Panc1 (cell line): ENCODE results near the gene ARHGEF25. TPM values are rescaled to one million over a fixed set of nuclear protein-coding genes. Genes with fewer than 3 reads are reported as not detected.

Experiments
- ATAC-seq: fragments of 200-7000 bp; cut with Tn5 transposase; 2 replicates; pipeline ENCODE4 v1.9.1; 2020; ENCODE audit warnings: mild to moderate bottlenecking, moderate library complexity
- BruUV-seq: library from RNA; stranded (reverse); fragments of 400-500 nt; replicated peaks from 2 replicates; lab custom pipeline; 2021; lab: Mats Ljungman, UMichigan
- CTCF ChIA-PET: fragments of 300-600 bp; sonication (Branson Sonifier 250); formaldehyde crosslinking; loops from one replicate; lab custom pipeline; 2022; ENCODE audit warnings: antibody characterized with exemption; lab: Charles Lee
- POLR2A ChIA-PET: fragments of 300-600 bp; sonication (Branson Sonifier 250); formaldehyde crosslinking; loops from one replicate; lab custom pipeline; 2022; ENCODE audit warnings: antibody characterized with exemption; lab: Charles Lee
- DNase-seq: peaks from one replicate; pipeline ENCODE4 v3.0.0-alpha.2; 2010; ENCODE audit warnings: low read depth, low spot score
- H3K27ac ChIP-seq: 2 replicates; pipeline ENCODE4 v1.5.1; 2011; ENCODE audit warnings: mild to moderate bottlenecking, low read length, inconsistent platforms
- H3K27me3 ChIP-seq: fragments of 200-500 bp; sonication (Bioruptor generic); 2 replicates; pipeline ENCODE4 v1.6.0; 2014; ENCODE audit warnings: low read length, inconsistent platforms; ENCODE audit not compliant: control insufficient read depth, insufficient read depth
- H3K36me3 ChIP-seq: fragments of 200-500 bp; sonication (Bioruptor generic); 2 replicates; pipeline ENCODE4 v1.5.1; 2014; ENCODE audit warnings: inconsistent platforms, mild to moderate bottlenecking, low read length, moderate library complexity; ENCODE audit not compliant: control insufficient read depth, insufficient read depth
- H3K4me1 ChIP-seq: 2 replicates; pipeline ENCODE4 v1.5.1; 2011; ENCODE audit warnings: inconsistent platforms, mild to moderate bottlenecking, low read length, moderate library complexity; ENCODE audit not compliant: control insufficient read depth, insufficient read depth
- H3K4me3 ChIP-seq, 2 experiments: 2 replicates each; pipeline ENCODE4 v1.5.1; 2011 to 2012; ENCODE audit warnings: low read depth in 2 of 2, low read length in 2 of 2, mild to moderate bottlenecking in 2 of 2, inconsistent platforms in 1 of 2, moderate library complexity in 1 of 2
- H3K9me3 ChIP-seq: fragments of 200-500 bp; sonication (Bioruptor generic); 2 replicates; pipeline ENCODE4 v1.5.1; 2014; ENCODE audit warnings: low read depth, mild to moderate bottlenecking, inconsistent platforms, low read length, moderate library complexity; ENCODE audit not compliant: control insufficient read depth, insufficient read depth
- CTCF ChIP-seq: fragments of 450-650 bp; IDR thresholded peaks from 2 replicates; pipeline ENCODE4 v1.5.1; 2017; ENCODE audit warnings: mild to moderate bottlenecking
- REST ChIP-seq, 2 experiments: IDR thresholded peaks; 2 replicates each; pipeline ENCODE4 v1.6.1; 2011 to 2012; ENCODE audit warnings: low read depth in 2 of 2, control low read depth in 1 of 2, low read length in 1 of 2, mild to moderate bottlenecking in 1 of 2, moderate library complexity in 1 of 2; ENCODE audit not compliant: insufficient read depth in 1 of 2
- SIN3A ChIP-seq: IDR thresholded peaks from 2 replicates; pipeline ENCODE4 v1.6.1; 2012; ENCODE audit warnings: low read depth, mild to moderate bottlenecking, low read length, moderate library complexity, borderline replicate concordance; ENCODE audit not compliant: insufficient read depth
- in situ Hi-C: cut with HindIII; loops from 2 replicates; pipeline ENCODE4 v1.10.0; 2016; ENCODE audit warnings: low sequenced_read_pairs, low pct_unique_long_range_greater_than_20kb
- intact Hi-C: fragments of 100-400 bp; cut with micrococcal nuclease; formaldehyde crosslinking; loops from one replicate; pipeline ENCODE4 v1.10.0; 2022; ENCODE audit not compliant: unreplicated experiment
- total RNA-seq: library from RNA; stranded (reverse); gene quantifications from one replicate; pipeline ENCODE4 v1.2.1, GENCODE V29; 2021; ENCODE audit not compliant: unreplicated experiment

Gene ARHGEF25
- total RNA-seq, 1 experiment from 2014 or later = 10.5 TPM

- H3K36me3 ChIP-seq = no peaks in the 10 kb centered on the region
- TF ChIP-seq SIN3A = no peak
- TF ChIP-seq REST (IDR thresholded peaks at IDR 0.05; ENCODE audit: insufficient read depth in 1 of 2, low read depth in 2 of 2, low read length in 1 of 2) = 0 out of 4 replicates have a peak, but pooled peaks of 1 of the 2 experiments have one; percentile 19
- BruUV-seq = no TSS peak
- intact Hi-C loops (loop anchor here (1.0 to 5.0 kb wide), 2 partner anchors 38 to 164 kb away; partner anchors contain the start of genes GLI1 and INHBE), in situ Hi-C loops (no loop called here)
- H3K4me3 ChIP-seq = peak overlapping the region; percentile 18 to 53
- CTCF ChIA-PET = interaction anchor here (1.5 kb wide), 1 partner anchor 38 kb away, joined by 5 read pairs; no protein-coding TSS in a partner anchor
- DNase-seq (no peak), ATAC-seq (no peak)
- no peaks in the 10 kb centered on the region for H3K9me3 ChIP-seq
- no peak overlapping the region for H3K27ac ChIP-seq
- POLR2A ChIA-PET = no interaction called here
- peaks cover 13% of the 10 kb centered on the region for H3K4me1 ChIP-seq
- no peaks in the 10 kb centered on the region for H3K27me3 ChIP-seq
These were observed 9.8 kb downstream of the ARHGEF25 start for GRCh38 chr12:57620936-57621496.

- TF ChIP-seq REST (IDR thresholded peaks at IDR 0.05; ENCODE audit: insufficient read depth in 1 of 2, low read depth in 2 of 2, low read length in 1 of 2) = no peak
- peak; percentile 98 for TF ChIP-seq CTCF
- Histone ChIP-seq H3K36me3 (no peaks in the 10 kb centered on the region), H3K4me3 (peak overlapping the region; percentile 18 to 53), H3K27ac (no peak overlapping the region), H3K9me3 (no peaks in the 10 kb centered on the region), H3K4me1 (peaks cover 13% of the 10 kb centered on the region), H3K27me3 (no peaks in the 10 kb centered on the region)
- in situ Hi-C loops (no loop called here), intact Hi-C loops (loop anchor here (1.0 to 5.0 kb wide), 2 partner anchors 38 to 164 kb away; partner anchors contain the start of genes GLI1 and INHBE)
- DNase-seq (no peak), ATAC-seq (peak; percentile 88)
- POLR2A ChIA-PET = no interaction called here
- CTCF ChIA-PET = interaction anchor here (0.7 kb wide), 1 partner anchor 57 kb away, joined by 3 read pairs; no protein-coding TSS in a partner anchor
- BruUV-seq = no TSS peak
These were observed 10.5 kb downstream of the ARHGEF25 start for GRCh38 chr12:57621497-57622292.
